Measurements from ENCODE around the gene CDH13. TPM values are rescaled to one million over a fixed set of nuclear protein-coding genes. Genes with fewer than 3 reads are reported as not detected.

The CDH13 gene
- total RNA-seq, 1 donor = 102 TPM

- Histone ChIP-seq H3K4me1 (ENCODE audit: insufficient read depth, low read length) (peaks cover 10% of the 10 kb centered on the region), H3K4me3 (ENCODE audit: insufficient read depth, low read length) (no peak overlapping the region), H2AFZ (ENCODE audit: low read length) (no peak overlapping the region), H3K9me3 (ENCODE audit: low read depth, low read length) (no peaks in the 10 kb centered on the region), H3K36me3 (ENCODE audit: insufficient read depth, low read length) (no peaks in the 10 kb centered on the region), H3K27ac (ENCODE audit: low read depth, low read length) (no peak overlapping the region), H3K27me3 (ENCODE audit: insufficient read depth, low read length) (no peaks in the 10 kb centered on the region), H4K20me1 (ENCODE audit: insufficient read depth, low read length) (no peaks in the 10 kb centered on the region), H3K4me2 (ENCODE audit: insufficient read depth, low read length) (no peak overlapping the region), H3K79me2 (ENCODE audit: insufficient read depth, low read length) (no peaks in the 10 kb centered on the region)
- DNase-seq (ENCODE audit: insufficient read length, low spot score, missing footprints) = no peak
- TF ChIP-seq CTCF (IDR thresholded peaks at IDR 0.05; ENCODE audit: extremely low read depth, low read depth, low read length) = no peak
Observed at GRCh38 chr16:83717308-83717707, 1090.5 kb downstream of the CDH13 start.

- Histone ChIP-seq H3K4me3 (ENCODE audit: insufficient read depth, low read length) (no peak overlapping the region), H3K4me2 (ENCODE audit: insufficient read depth, low read length) (peak overlapping the region; percentile 44), H3K9me3 (ENCODE audit: low read depth, low read length) (no peaks in the 10 kb centered on the region), H3K79me2 (ENCODE audit: insufficient read depth, low read length) (no peaks in the 10 kb centered on the region), H3K36me3 (ENCODE audit: insufficient read depth, low read length) (no peaks in the 10 kb centered on the region), H3K27me3 (ENCODE audit: insufficient read depth, low read length) (no peaks in the 10 kb centered on the region), H4K20me1 (ENCODE audit: insufficient read depth, low read length) (no peaks in the 10 kb centered on the region), H3K4me1 (ENCODE audit: insufficient read depth, low read length) (peaks cover 10% of the 10 kb centered on the region), H3K27ac (ENCODE audit: low read depth, low read length) (peak overlapping the region; percentile 42), H2AFZ (ENCODE audit: low read length) (peak overlapping the region; percentile 44)
- peak; percentile 68 for DNase-seq (ENCODE audit: insufficient read length, low spot score, missing footprints)
- no peak for TF ChIP-seq CTCF (IDR thresholded peaks at IDR 0.05; ENCODE audit: extremely low read depth, low read depth, low read length)
Observed at GRCh38 chr16:83717814-83718213, 1091.0 kb downstream of the CDH13 start.

- H3K4me1 ChIP-seq (ENCODE audit: insufficient read depth, low read length) = peaks cover 10% of the 10 kb centered on the region
- no peaks in the 10 kb centered on the region for H4K20me1 ChIP-seq (ENCODE audit: insufficient read depth, low read length)
- DNase-seq (ENCODE audit: insufficient read length, low spot score, missing footprints) = no peak
- H3K27me3 ChIP-seq (ENCODE audit: insufficient read depth, low read length) = no peaks in the 10 kb centered on the region
- no peak overlapping the region for H3K27ac ChIP-seq (ENCODE audit: low read depth, low read length)
- H3K9me3 ChIP-seq (ENCODE audit: low read depth, low read length) = no peaks in the 10 kb centered on the region
- no peak overlapping the region for H3K4me3 ChIP-seq (ENCODE audit: insufficient read depth, low read length)
- no peak overlapping the region for H3K4me2 ChIP-seq (ENCODE audit: insufficient read depth, low read length)
- TF ChIP-seq CTCF (IDR thresholded peaks at IDR 0.05; ENCODE audit: extremely low read depth, low read depth, low read length) = no peak
- no peak overlapping the region for H2AFZ ChIP-seq (ENCODE audit: low read length)
- H3K36me3 ChIP-seq (ENCODE audit: insufficient read depth, low read length) = no peaks in the 10 kb centered on the region
- no peaks in the 10 kb centered on the region for H3K79me2 ChIP-seq (ENCODE audit: insufficient read depth, low read length)
Observed at GRCh38 chr16:83720213-83720612, 1093.4 kb downstream of the CDH13 start.

GRCh38 chr16:83720981-83721380, 1094.2 kb downstream of the CDH13 start:
- Histone ChIP-seq H3K27ac (ENCODE audit: low read depth, low read length) (no peak overlapping the region), H3K9me3 (ENCODE audit: low read depth, low read length) (no peaks in the 10 kb centered on the region), H3K4me3 (ENCODE audit: insufficient read depth, low read length) (no peak overlapping the region), H3K4me2 (ENCODE audit: insufficient read depth, low read length) (no peak overlapping the region), H3K27me3 (ENCODE audit: insufficient read depth, low read length) (no peaks in the 10 kb centered on the region), H3K36me3 (ENCODE audit: insufficient read depth, low read length) (no peaks in the 10 kb centered on the region), H4K20me1 (ENCODE audit: insufficient read depth, low read length) (no peaks in the 10 kb centered on the region), H2AFZ (ENCODE audit: low read length) (no peak overlapping the region), H3K79me2 (ENCODE audit: insufficient read depth, low read length) (no peaks in the 10 kb centered on the region), H3K4me1 (ENCODE audit: insufficient read depth, low read length) (peaks cover 10% of the 10 kb centered on the region)
- TF ChIP-seq CTCF (IDR thresholded peaks at IDR 0.05; ENCODE audit: extremely low read depth, low read depth, low read length) = no peak
- DNase-seq (ENCODE audit: insufficient read length, low spot score, missing footprints) = no peak
